Cerebellar nuclear complex (tissue), 1 donor: ENCODE data around the gene WDR33.

Experiments used
- DNase-seq, 2 experiments: peaks; one replicate each; lab custom pipeline; 2025; lab: John Stamatoyannopoulos, UW

Gene WDR33

GRCh38 chr2:127656569-127657231, 154.3 kb downstream of the WDR33 start:
- DNase-seq = no peak

- DNase-seq = no peak
Observed at GRCh38 chr2:127655209-127656073, 155.5 kb downstream of the WDR33 start.

- DNase-seq = no peak
Observed at GRCh38 chr2:127654838-127655175, 156.2 kb downstream of the WDR33 start.

- no peak for DNase-seq
Observed at GRCh38 chr2:127654084-127654837, 156.7 kb downstream of the WDR33 start.

GRCh38 chr2:127653421-127654083, 157.4 kb downstream of the WDR33 start:
- DNase-seq = no peak

DNA sequence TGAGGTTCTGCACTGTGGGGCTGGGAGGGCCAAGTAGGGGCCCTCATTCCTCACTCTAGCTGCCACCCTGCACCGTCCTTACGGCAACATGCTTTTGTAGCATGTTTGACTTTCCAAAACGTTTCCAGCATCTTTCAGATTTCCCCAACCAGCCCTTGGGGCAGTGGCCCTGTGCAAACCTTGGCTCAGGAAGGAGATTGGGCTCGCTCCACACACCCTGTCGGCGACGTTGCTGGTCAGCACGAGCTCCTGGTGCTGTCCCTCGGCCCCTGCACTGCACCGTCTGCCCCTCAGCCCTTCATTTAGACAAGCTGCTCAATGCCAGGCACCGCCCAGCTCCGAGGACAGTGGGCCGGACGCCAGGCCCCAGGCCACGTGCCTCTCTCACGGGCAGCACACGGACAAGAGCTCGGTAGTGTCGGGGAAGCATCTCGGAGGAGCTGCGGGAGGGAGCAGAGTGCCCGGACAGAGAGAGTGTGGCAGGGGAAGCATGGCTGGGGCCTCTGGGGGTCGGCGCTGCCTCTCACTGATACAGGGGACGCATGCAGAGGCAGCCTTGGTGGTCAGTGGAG, 158.1 kb downstream of the WDR33 start:
- DNase-seq = no peak

- DNase-seq = no peak
Observed at GRCh38 chr2:127651971-127652550, 158.9 kb downstream of the WDR33 start.

GRCh38 chr2:127651381-127651809, 159.6 kb downstream of the WDR33 start:
- DNase-seq = no peak
